Mammary epithelial cell (primary cell): ENCODE measurements around the gene MYCN.

ENCODE experiments used
- CTCF ChIP-seq, 2 donors: IDR thresholded peaks in 1 of 2; conservative IDR thresholded peaks in 1 of 2; 2 replicates each; pipeline ENCODE4 v1.5.1; 2011 to 2012; ENCODE audit warnings: inconsistent platforms in 2 of 2, low read length in 2 of 2, mild to moderate bottlenecking in 2 of 2, control low read depth in 1 of 2, low read depth in 1 of 2; ENCODE audit not compliant: insufficient read depth in 1 of 2; ENCODE audit errors: extremely low read depth in 1 of 2
- EZH2 ChIP-seq: IDR thresholded peaks from 2 replicates; pipeline ENCODE4 v1.6.1; 2012; ENCODE audit warnings: low read length, inconsistent platforms, borderline replicate concordance

- no peak for TF ChIP-seq CTCF (conservative IDR thresholded peaks at IDR 0.05 in 1 of 2, IDR thresholded peaks at IDR 0.05 in 1 of 2; ENCODE audit: extremely low read depth in 1 of 2, insufficient read depth in 1 of 2, low read depth in 1 of 2, low read length in 2 of 2)
- TF ChIP-seq EZH2 = no peak
Measured at GRCh38 chr2:15982285-15983044, 42.1 kb downstream of the MYCN start.
